Adrenal gland (tissue), 12 donors: ENCODE measurements around the gene GUCY1A1. TPM values are rescaled to one million over a fixed set of nuclear protein-coding genes. Genes with fewer than 3 reads are reported as not detected.

Source experiments
- DNase-seq, 7 donors: peaks; one replicate each; pipeline ENCODE4 v3.0.0-alpha.2; 2019 to 2020
- H3K27ac ChIP-seq, 5 donors: fragments of 200-600 bp; sonication (generic) in 4 of 5; 1 replicate in 3 of 5; 2 replicates in 2 of 5; pipeline versions ENCODE4 v1.5.1 to v1.8.0; 2016 to 2020; ENCODE audit warnings: mild to moderate bottlenecking in 1 of 5
- H3K27me3 ChIP-seq: fragments of 200-600 bp; 2 replicates; pipeline ENCODE4 v1.8.0; 2021
- H3K36me3 ChIP-seq, 2 donors: fragments of 200-600 bp; replicated peaks in 1 of 2; 1 replicate in 1 of 2; 2 replicates in 1 of 2; pipeline versions ENCODE4 v1.5.1 to v1.8.0; 2018 to 2022
- H3K4me1 ChIP-seq, 2 donors: fragments of 200-600 bp; replicated peaks in 1 of 2; 1 replicate in 1 of 2; 2 replicates in 1 of 2; pipeline versions ENCODE4 v1.5.1 to v1.8.0; 2018 to 2021
- H3K4me3 ChIP-seq, 4 donors: fragments of 200-600 bp; sonication (generic) in 3 of 4; one replicate each; pipeline ENCODE4 v1.5.1; 2016 to 2018
- H3K9me3 ChIP-seq, 3 donors: fragments of 200-600 bp; sonication (generic) in 1 of 3; replicated peaks in 1 of 3; 1 replicate in 2 of 3; 2 replicates in 1 of 3; pipeline versions ENCODE4 v1.5.1 to v1.8.0; 2016 to 2021
- POLR2A ChIP-seq, 2 donors: fragments of 450-650 bp; IDR thresholded peaks; one replicate each; pipeline ENCODE4 v1.6.1; 2017; ENCODE audit warnings: antibody characterized with exemption in 2 of 2, mild to moderate bottlenecking in 2 of 2, moderate library complexity in 1 of 2
- WGBS, 4 donors: extraction: QIAGEN DNeasy Blood & Tissue Kit in 2 of 4; methylation state at CpG; one replicate each; pipeline versions ENCODE4 v1.1.5 to v1.1.7; 2013 to 2017; 5-methylcytosine and 5-hydroxymethylcytosine counted together
- intact Hi-C, 2 donors: fragments of 100-400 bp; cut with DNase I; formaldehyde crosslinking; loops; one replicate each; pipeline versions ENCODE4 v1.14.1 to v1.15.0; 2022 to 2023
- polyA plus RNA-seq, 3 donors: library from polyadenylated mRNA; stranded (reverse); fragments of 200-250 nt in 2 of 3; fragments of 350-450 nt in 1 of 3; fragmentation: Illumina TruSeq in 1 of 3; extraction: RNeasy Lipid Tissue Mini Kit (QIAGEN cat#74804) in 1 of 3; gene quantifications; one replicate each; pipeline ENCODE4 v1.2.3, GENCODE V29; 2013 to 2014
- total RNA-seq, 9 donors: library from RNA; depleted of rRNA in 4 of 9; stranded (reverse); fragments of >200 nt in 4 of 9; fragments of 120-200 nt in 1 of 9; fragmentation: NEBNext Ultra II Directional in 1 of 9; extraction: Animal tissue kit (Norgen Biotek cat#: 25700) in 1 of 9; gene quantifications; one replicate each; pipeline versions ENCODE4 v1.1.0 to v1.2.4, GENCODE V29; 2013 to 2023
- TF ChIP-seq, protein P1 (sequence below), 6 experiments: fragments of 450-650 bp in 4 of 6; fragments of 200-600 bp in 2 of 6; sonication (generic) in 1 of 6; IDR thresholded peaks; 1 replicate in 5 of 6; 2 replicates in 1 of 6; pipeline versions ENCODE4 v1.5.1 to v1.8.0; 2016 to 2021; ENCODE audit warnings: antibody characterized with exemption in 6 of 6, mild to moderate bottlenecking in 2 of 6, moderate library complexity in 1 of 6
- donor health status: healthy with polysubstance abuse.
- donor health status: Bipolar disorder and iron deficiency.
- donor health status: DM: yes; HTN: yes; CAD: no.
- donor health status: DM: no; HTN: no; CAD: no.
- donor health status: DM: no; HTN: no; CAD: no.
- donor health status: DM: yes; HTN: yes; CAD: no.

Gene GUCY1A1
- total and polyA plus RNA-seq, 12 donors: 2.3 to 17.1 (median 10.3) TPM

DNA sequence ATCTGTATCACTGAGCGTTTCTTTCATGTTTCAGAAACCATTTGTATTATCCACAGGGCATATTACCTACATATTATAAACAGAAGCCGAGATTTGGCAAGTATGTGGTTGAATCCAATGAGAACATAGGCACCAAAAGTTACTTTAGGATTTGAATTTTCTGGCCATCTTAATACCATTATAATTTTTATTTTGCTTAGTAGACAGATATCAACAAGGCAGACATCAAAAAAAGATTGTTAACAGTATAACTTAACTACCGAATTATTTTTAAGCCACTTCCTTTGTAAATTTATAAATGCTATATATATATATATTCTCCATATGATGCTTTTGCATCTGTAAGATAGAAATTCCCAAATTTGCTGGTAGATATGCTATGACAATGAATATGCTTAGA lies 94.4 kb downstream of the GUCY1A1 start:
- no peak for DNase-seq
- intact Hi-C loops: no loop called here

DNA sequence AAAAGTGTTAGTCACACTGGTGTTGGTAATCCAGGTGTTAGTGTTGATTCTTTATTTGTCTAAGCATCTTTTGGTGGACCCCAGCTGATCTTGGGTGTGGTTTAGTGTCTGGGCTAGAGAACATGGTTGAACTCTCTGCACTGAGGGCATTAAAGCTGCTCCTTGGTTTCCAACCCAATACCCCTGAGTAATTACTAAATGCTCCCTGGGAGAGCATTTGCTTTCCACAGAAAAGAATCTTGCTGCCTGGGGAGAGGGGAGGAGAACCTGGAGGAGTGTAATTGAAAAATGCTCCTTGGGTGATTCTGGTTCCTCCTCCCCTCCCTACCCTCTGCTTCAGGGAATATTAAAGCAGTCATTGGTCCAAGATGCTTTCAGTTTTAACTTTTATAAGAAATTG lies 95.3 kb downstream of the GUCY1A1 start:
- Histone ChIP-seq H3K4me3 (no peak overlapping the region), H3K27ac (no peak overlapping the region), H3K4me1 (peaks cover 0 to 7% of the 10 kb centered on the region in 2 donors), H3K9me3 (no peaks in the 10 kb centered on the region), H3K36me3 (no peaks in the 10 kb centered on the region), H3K27me3 (peaks cover 14% of the 10 kb centered on the region)
- intact Hi-C loops: no loop called here
- DNase-seq: no peak
- no peak for TF ChIP-seq POLR2A (IDR thresholded peaks at IDR 0.05)
- TF ChIP-seq, protein P1, sequence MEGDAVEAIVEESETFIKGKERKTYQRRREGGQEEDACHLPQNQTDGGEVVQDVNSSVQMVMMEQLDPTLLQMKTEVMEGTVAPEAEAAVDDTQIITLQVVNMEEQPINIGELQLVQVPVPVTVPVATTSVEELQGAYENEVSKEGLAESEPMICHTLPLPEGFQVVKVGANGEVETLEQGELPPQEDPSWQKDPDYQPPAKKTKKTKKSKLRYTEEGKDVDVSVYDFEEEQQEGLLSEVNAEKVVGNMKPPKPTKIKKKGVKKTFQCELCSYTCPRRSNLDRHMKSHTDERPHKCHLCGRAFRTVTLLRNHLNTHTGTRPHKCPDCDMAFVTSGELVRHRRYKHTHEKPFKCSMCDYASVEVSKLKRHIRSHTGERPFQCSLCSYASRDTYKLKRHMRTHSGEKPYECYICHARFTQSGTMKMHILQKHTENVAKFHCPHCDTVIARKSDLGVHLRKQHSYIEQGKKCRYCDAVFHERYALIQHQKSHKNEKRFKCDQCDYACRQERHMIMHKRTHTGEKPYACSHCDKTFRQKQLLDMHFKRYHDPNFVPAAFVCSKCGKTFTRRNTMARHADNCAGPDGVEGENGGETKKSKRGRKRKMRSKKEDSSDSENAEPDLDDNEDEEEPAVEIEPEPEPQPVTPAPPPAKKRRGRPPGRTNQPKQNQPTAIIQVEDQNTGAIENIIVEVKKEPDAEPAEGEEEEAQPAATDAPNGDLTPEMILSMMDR (IDR thresholded peaks at IDR 0.05): no peak

More for the DNA sequence above, 94.4 kb downstream of the GUCY1A1 start:
- no peaks in the 10 kb centered on the region for H3K9me3 ChIP-seq
- no peak overlapping the region for H3K27ac ChIP-seq
- no peaks in the 10 kb centered on the region for H3K36me3 ChIP-seq
- TF ChIP-seq, protein P1 (IDR thresholded peaks at IDR 0.05): no peak
- TF ChIP-seq POLR2A (IDR thresholded peaks at IDR 0.05): no peak
- H3K27me3 ChIP-seq: peaks cover 14% of the 10 kb centered on the region
- H3K4me3 ChIP-seq: no peak overlapping the region
- peaks cover 0 to 7% of the 10 kb centered on the region in 2 donors for H3K4me1 ChIP-seq
- WGBS, 4 donors: 85 to 93% (median 90%) methylated on average over 3 of the region's 3 CpGs

DNA sequence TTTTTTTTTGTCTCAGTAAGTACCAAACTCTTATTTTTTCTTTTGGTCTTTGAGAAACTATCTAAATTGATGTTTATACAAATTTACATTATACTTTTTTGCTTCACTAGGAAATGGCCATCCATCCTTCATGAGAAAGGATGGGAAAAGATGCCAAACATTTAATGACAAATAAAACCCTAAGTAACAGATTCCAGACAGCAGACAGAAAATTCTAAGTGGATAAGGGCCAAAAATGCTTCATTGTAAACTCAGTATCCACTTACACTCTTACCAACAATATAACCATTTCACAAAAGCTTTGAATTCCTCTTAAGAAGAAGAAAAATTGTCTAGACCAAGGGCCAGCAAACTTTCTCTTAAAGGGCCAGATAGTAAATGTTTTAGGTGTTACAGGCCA lies 95.7 kb downstream of the GUCY1A1 start:
- no peak for DNase-seq
- H3K36me3 ChIP-seq: no peaks in the 10 kb centered on the region
- H3K27me3 ChIP-seq: peaks cover 14% of the 10 kb centered on the region
- no peak for TF ChIP-seq POLR2A (IDR thresholded peaks at IDR 0.05)
- TF ChIP-seq, protein P1 (IDR thresholded peaks at IDR 0.05): no peak
- intact Hi-C loops: no loop called here
- H3K4me3 ChIP-seq: no peak overlapping the region
- H3K9me3 ChIP-seq: no peaks in the 10 kb centered on the region
- H3K4me1 ChIP-seq: peaks cover 0 to 7% of the 10 kb centered on the region in 2 donors
- no peak overlapping the region for H3K27ac ChIP-seq

DNA sequence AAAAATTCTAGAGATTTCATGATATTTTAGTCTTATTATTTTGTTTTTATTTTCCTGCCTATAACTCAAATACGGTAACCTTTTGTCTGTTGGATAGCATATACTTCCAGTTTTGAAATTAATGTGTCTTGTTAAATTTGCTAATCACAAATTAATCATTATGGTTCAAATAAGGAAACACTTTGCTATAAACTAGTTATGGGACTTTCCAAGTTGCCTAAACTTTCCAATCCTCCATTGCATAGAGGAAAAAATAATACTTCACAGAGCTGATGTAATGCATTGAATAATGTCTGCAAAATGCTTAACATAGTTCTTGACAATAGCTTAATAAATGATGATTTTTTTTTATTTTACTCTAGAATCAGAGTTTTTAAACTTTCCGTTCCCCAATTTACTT lies 96.9 kb downstream of the GUCY1A1 start:
- H3K4me3 ChIP-seq: no peak overlapping the region
- no peaks in the 10 kb centered on the region for H3K36me3 ChIP-seq
- DNase-seq: no peak
- H3K4me1 ChIP-seq: peaks cover 0 to 7% of the 10 kb centered on the region in 2 donors
- intact Hi-C loops: no loop called here
- no peak for TF ChIP-seq POLR2A (IDR thresholded peaks at IDR 0.05)
- TF ChIP-seq, protein P1 (IDR thresholded peaks at IDR 0.05): no peak
- H3K27me3 ChIP-seq: peaks cover 14% of the 10 kb centered on the region
- no peak overlapping the region for H3K27ac ChIP-seq
- 76 to 86% (median 81%) methylated on average over 2 of the region's 2 CpGs for WGBS, 4 donors
- no peaks in the 10 kb centered on the region for H3K9me3 ChIP-seq
